ENCODE measurements around the gene KRT81.

- TF ChIP-seq CTCF (conservative IDR thresholded peaks at IDR 0.05): no peak
- no peak for TF ChIP-seq EZH2 (IDR thresholded peaks at IDR 0.05; ENCODE audit: low read depth)
Observed at GRCh38 chr12:52334185-52334584, 42.9 kb upstream of the KRT81 start.

Data from PC-9 (cell line).